Naive B cell (primary cell): ENCODE data around the gene ZNF860. TPM values are rescaled to one million over a fixed set of nuclear protein-coding genes. Genes with fewer than 3 reads are reported as not detected.
"Not testable (repeated sequence)": the region's sequence is repeated elsewhere in the genome, so short reads cannot be mapped to it uniquely, and the experiment has no call there.

Experiments
- ATAC-seq, 2 donors: fragments of 150-1000 bp; cut with Tn5 transposase; 2 replicates each; pipeline ENCODE4 v1.10.0; 2021; ENCODE audit warnings: low read depth in 2 of 2, mild to moderate bottlenecking in 2 of 2, moderate library complexity in 2 of 2
- DNase-seq: peaks from one replicate; pipeline ENCODE4 v3.0.0; 2022
- H3K27ac Mint-ChIP-seq, 6 donors: one replicate each; pipeline ENCODE4 v1.8.0; 2020 to 2022; ENCODE audit warnings: mild to moderate bottlenecking in 6 of 6, mixed read lengths in 6 of 6, moderate library complexity in 5 of 6, inconsistent platforms in 2 of 6
- H3K27me3 Mint-ChIP-seq, 3 donors: one replicate each; pipeline ENCODE4 v1.8.0; 2021 to 2022; ENCODE audit warnings: mixed read lengths in 3 of 3, mild to moderate bottlenecking in 1 of 3
- H3K36me3 Mint-ChIP-seq, 2 donors: one replicate each; pipeline ENCODE4 v1.8.0; 2020 to 2022; ENCODE audit warnings: mixed read lengths in 2 of 2, inconsistent platforms in 1 of 2, mild to moderate bottlenecking in 1 of 2
- H3K4me1 Mint-ChIP-seq, 3 donors: one replicate each; pipeline ENCODE4 v1.8.0; 2020 to 2022; ENCODE audit warnings: mixed read lengths in 3 of 3, inconsistent platforms in 1 of 3, mild to moderate bottlenecking in 1 of 3, moderate library complexity in 1 of 3
- H3K4me3 Mint-ChIP-seq, 8 donors: one replicate each; pipeline ENCODE4 v1.8.0; 2020 to 2022; ENCODE audit warnings: mild to moderate bottlenecking in 8 of 8, mixed read lengths in 8 of 8, moderate library complexity in 8 of 8, inconsistent platforms in 2 of 8
- H3K9me3 Mint-ChIP-seq, 7 donors: one replicate each; pipeline ENCODE4 v1.8.0; 2020 to 2022; ENCODE audit warnings: mixed read lengths in 7 of 7, mild to moderate bottlenecking in 5 of 7, inconsistent platforms in 2 of 7, moderate library complexity in 1 of 7
- polyA plus RNA-seq, 6 donors: library from polyadenylated mRNA; unstranded; fragments of 300-500 nt; fragmentation: Illumina TruSeq; gene quantifications; one replicate each; pipeline ENCODE4 v1.2.3, GENCODE V29; 2021; ENCODE audit warnings: low read depth in 6 of 6

ZNF860 gene
- polyA plus RNA-seq, 6 donors from 2014 or later = 9.1 to 32.2 (median 12.2) TPM

GRCh38 chr3:32004113-32004765, 22.7 kb downstream of the ZNF860 start:
- no peaks in the 10 kb centered on the region for H3K27me3 Mint-ChIP-seq
- H3K36me3 Mint-ChIP-seq = peaks cover 0 to 7% of the 10 kb centered on the region in 2 donors
- peaks cover 46 to 56% (median 50%) of the 10 kb centered on the region in 3 donors for H3K4me1 Mint-ChIP-seq

DNA sequence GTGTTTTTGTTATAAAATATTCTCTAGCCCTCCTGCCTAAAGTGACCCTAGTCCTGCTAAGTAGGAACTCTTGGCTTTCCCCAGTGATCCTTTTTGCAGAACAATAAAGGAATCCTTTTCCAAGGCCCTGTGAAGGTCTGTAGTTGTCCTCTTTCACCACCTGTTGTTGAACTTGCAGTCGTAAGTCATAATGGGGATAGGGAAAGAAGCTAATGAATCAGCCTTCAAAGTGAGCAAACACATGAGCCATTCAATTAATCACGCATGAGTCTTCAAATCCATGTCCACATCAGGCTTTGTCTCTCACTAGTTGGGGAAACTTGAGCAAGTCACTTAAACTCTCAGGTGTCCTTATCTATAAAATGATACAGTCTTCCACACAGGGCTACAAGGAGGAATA, 27.6 kb downstream of the ZNF860 start:
- peaks cover 24 to 41% (median 33%) of the 10 kb centered on the region in 3 donors for H3K4me1 Mint-ChIP-seq
- peak overlapping the region in 2 of 6 donors; percentile 51 to 59 for H3K27ac Mint-ChIP-seq
- H3K9me3 Mint-ChIP-seq = peaks cover 0 to 21% (median 8%) of the 10 kb centered on the region in 7 donors
- no peaks in the 10 kb centered on the region for H3K27me3 Mint-ChIP-seq
- H3K36me3 Mint-ChIP-seq = peaks cover 0 to 7% of the 10 kb centered on the region in 2 donors
- no peak overlapping the region for H3K4me3 Mint-ChIP-seq
- no peak for ATAC-seq
- DNase-seq = no peak

More at GRCh38 chr3:32004113-32004765, 22.7 kb downstream of the ZNF860 start:
- no peak for ATAC-seq
- DNase-seq = no peak
- Mint-ChIP-seq H3K9me3 (no peaks in the 10 kb centered on the region), H3K4me3 (peak overlapping the region in 1 of 8 donors; percentile 61), H3K27ac (peak overlapping the region in 4 of 6 donors; percentile 5 to 77 (median 14))

DNA sequence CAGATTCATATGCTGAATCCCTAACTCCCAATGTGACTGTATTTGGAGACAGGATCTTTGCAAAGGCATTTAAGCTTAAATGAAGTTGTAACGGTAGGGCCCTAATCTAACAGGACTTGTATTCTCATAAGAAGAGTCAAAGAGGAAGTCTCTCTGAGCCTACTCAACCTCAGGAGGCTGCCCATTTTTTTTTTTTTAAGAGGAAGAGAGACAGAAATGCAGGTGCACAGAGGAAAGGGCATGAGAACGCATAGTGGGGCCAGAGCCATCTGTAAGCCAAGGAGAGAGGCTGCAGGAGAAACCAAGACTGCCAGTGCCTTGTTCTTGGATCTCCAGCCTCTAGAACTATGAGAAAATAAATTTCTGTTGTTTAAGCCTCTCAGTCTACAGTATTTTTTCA, 28.4 kb downstream of the ZNF860 start:
- ATAC-seq = peak; percentile 100
- peak; percentile 59 for DNase-seq
- H3K27ac Mint-ChIP-seq = peak overlapping the region; percentile 27 to 84 (median 61)

DNA sequence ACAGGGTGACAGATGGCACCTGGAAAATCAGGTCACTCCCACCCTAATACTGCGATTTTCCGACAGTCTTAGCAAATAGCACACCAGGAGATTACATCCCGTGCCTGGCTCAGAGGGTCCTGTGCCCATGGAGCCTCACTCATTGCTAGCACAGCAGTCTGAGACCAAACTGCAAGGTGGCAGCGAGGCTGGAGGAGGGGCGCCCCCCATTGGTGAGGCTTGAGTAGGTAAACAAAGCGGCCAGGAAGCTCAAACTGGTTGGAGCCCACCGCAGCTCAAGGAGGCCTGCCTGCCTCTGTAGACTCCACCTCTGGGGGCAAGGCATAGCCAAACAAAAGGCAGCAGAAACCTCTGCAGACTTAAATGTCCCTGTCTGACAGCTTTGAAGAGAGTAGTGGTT, 29.1 kb downstream of the ZNF860 start:
- Mint-ChIP-seq H3K27ac (peak overlapping the region in 1 of 6 donors; percentile 73), H3K4me1 (peaks cover 13 to 31% (median 28%) of the 10 kb centered on the region in 3 donors), H3K9me3 (peaks cover 0 to 26% (median 10%) of the 10 kb centered on the region in 7 donors)
- not testable (repeated sequence) for ATAC-seq, DNase-seq, H3K36me3 Mint-ChIP-seq, H3K4me3 Mint-ChIP-seq, H3K27me3 Mint-ChIP-seq

More for the DNA sequence above, 28.4 kb downstream of the ZNF860 start:
- Mint-ChIP-seq H3K27me3 (no peaks in the 10 kb centered on the region), H3K9me3 (peaks cover 0 to 24% (median 8%) of the 10 kb centered on the region in 7 donors), H3K4me1 (peaks cover 18 to 33% (median 31%) of the 10 kb centered on the region in 3 donors), H3K4me3 (peak overlapping the region in 7 of 8 donors; percentile 21 to 72 (median 60)), H3K36me3 (peaks cover 0 to 7% of the 10 kb centered on the region in 2 donors)

GRCh38 chr3:32015638-32016037, 34.1 kb downstream of the ZNF860 start:
- H3K4me1 Mint-ChIP-seq = peaks cover 6 to 19% (median 16%) of the 10 kb centered on the region in 3 donors
- not testable (repeated sequence) for DNase-seq, ATAC-seq, H3K4me3 Mint-ChIP-seq, H3K36me3 Mint-ChIP-seq, H3K27me3 Mint-ChIP-seq, H3K27ac Mint-ChIP-seq
- peaks cover 0 to 24% (median 8%) of the 10 kb centered on the region in 7 donors for H3K9me3 Mint-ChIP-seq

- no peaks in the 10 kb centered on the region for H3K27me3 Mint-ChIP-seq
- peaks cover 3 to 16% (median 15%) of the 10 kb centered on the region in 3 donors for H3K4me1 Mint-ChIP-seq
- no peak overlapping the region for H3K4me3 Mint-ChIP-seq
- peak overlapping the region in 2 of 6 donors; percentile 30 to 36 for H3K27ac Mint-ChIP-seq
- H3K9me3 Mint-ChIP-seq = peaks cover 0 to 18% (median 8%) of the 10 kb centered on the region in 7 donors
- DNase-seq (no peak), ATAC-seq (no peak)
- H3K36me3 Mint-ChIP-seq = no peaks in the 10 kb centered on the region
Observed at GRCh38 chr3:32017286-32017685, 35.7 kb downstream of the ZNF860 start.

DNA sequence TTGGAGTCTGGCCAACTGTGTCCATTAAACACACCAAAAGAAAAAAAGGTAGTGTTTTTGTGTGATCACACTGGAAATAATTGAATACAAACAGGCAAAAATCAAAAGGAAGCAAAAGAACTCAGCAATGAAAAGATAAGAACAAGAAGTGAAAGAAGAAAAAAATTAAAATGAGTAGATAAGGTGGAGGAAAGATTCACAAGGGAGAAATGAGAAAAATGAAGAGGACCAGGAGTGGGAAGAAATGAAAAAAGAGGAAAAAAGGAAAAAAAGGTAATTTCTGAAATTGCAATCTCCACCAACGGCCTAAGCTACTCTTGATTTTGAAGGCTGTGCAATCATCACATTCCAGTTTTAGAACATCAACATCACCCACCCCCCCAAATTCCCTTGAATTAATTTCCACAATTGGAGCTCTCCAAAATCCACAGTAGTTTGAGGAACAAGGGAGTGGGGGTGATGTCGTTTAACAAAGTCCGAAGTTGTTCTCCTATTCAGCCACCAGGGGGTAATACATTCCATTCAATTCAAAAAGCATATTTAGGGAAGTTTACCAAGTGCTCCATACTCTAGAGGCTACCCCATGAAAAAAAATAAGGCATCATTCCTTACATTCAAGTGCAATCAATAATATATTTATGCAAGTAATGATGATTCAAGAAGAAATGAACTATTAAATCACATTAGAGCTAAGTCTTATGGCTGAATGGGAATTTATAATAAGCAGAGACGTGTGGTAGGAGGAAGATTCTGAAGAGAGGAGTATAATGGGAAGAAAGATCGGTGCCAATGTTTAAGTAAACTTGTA, 37.4 kb downstream of the ZNF860 start:
- no peaks in the 10 kb centered on the region for H3K27me3 Mint-ChIP-seq
- DNase-seq (peak; percentile 15), ATAC-seq (peak in 1 of 2 donors; percentile 47)
- no peaks in the 10 kb centered on the region for H3K36me3 Mint-ChIP-seq
- H3K9me3 Mint-ChIP-seq = peaks cover 0 to 8% (median 2%) of the 10 kb centered on the region in 7 donors
- H3K27ac Mint-ChIP-seq = peak overlapping the region in 2 of 6 donors; percentile 4 to 61
- H3K4me3 Mint-ChIP-seq = peak overlapping the region in 2 of 8 donors; percentile 48 to 79
- H3K4me1 Mint-ChIP-seq = peaks cover 3 to 16% (median 15%) of the 10 kb centered on the region in 3 donors

GRCh38 chr3:32021155-32021554, 39.6 kb downstream of the ZNF860 start:
- ATAC-seq = no peak
- Mint-ChIP-seq H3K36me3 (no peaks in the 10 kb centered on the region), H3K27ac (no peak overlapping the region), H3K4me1 (peaks cover 12 to 24% (median 23%) of the 10 kb centered on the region in 3 donors), H3K9me3 (no peaks in the 10 kb centered on the region), H3K27me3 (no peaks in the 10 kb centered on the region), H3K4me3 (no peak overlapping the region)
- no peak for DNase-seq

DNA sequence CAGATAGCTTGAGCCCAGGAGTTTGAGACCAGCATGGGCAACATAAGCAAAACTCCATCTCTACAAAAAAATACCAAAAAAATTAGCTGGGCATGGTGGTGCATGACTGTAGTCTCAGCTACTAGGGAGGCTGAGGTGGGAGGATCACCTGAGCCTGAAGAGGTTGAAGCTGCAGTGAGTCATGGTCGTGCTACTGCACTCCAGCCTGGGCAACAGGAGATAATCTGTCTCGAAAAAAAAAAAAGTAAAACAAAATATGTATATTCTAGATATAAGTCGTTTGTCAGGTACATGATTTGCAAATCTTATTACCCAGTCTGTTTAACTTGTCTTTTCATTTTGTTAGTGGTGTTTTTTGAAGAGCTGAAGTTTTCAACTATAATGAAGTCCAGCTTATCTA, 40.2 kb downstream of the ZNF860 start:
- H3K27ac Mint-ChIP-seq = no peak overlapping the region
- H3K27me3 Mint-ChIP-seq = no peaks in the 10 kb centered on the region
- H3K36me3 Mint-ChIP-seq = no peaks in the 10 kb centered on the region
- ATAC-seq (no peak), DNase-seq (no peak)
- H3K4me3 Mint-ChIP-seq = no peak overlapping the region
- H3K9me3 Mint-ChIP-seq = no peaks in the 10 kb centered on the region
- peaks cover 18 to 30% (median 29%) of the 10 kb centered on the region in 3 donors for H3K4me1 Mint-ChIP-seq

GRCh38 chr3:32022947-32023346, 41.4 kb downstream of the ZNF860 start:
- no peaks in the 10 kb centered on the region for H3K27me3 Mint-ChIP-seq
- no peak for ATAC-seq
- H3K27ac Mint-ChIP-seq = peak overlapping the region in 1 of 6 donors; percentile 44

DNA sequence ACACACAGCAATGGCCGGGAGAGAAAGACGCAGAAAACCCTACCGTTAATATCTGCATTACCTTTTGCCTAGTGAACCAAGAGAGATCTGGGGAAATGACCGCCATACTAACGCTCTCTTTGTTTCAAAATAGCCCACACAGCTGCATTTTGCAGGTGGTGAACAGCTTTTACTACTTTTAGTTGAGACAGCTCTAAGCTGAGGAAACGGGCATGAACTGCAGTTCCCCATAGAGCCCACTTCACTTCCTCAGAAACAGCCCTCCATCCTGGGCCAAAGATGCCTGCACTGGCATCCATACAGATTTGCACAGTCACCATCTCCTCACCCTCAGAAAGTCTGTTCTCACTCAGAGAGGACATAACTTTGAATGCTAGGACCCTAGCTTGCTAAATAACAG, 45.0 kb downstream of the ZNF860 start:
- ATAC-seq = peak; percentile 84 to 93
- peak overlapping the region in 6 of 8 donors; percentile 26 to 73 (median 56) for H3K4me3 Mint-ChIP-seq

More at GRCh38 chr3:32022947-32023346, 41.4 kb downstream of the ZNF860 start:
- H3K9me3 Mint-ChIP-seq = no peaks in the 10 kb centered on the region
- H3K4me3 Mint-ChIP-seq = no peak overlapping the region
- peaks cover 22 to 39% (median 34%) of the 10 kb centered on the region in 3 donors for H3K4me1 Mint-ChIP-seq
- no peak for DNase-seq
- H3K36me3 Mint-ChIP-seq = no peaks in the 10 kb centered on the region

DNA sequence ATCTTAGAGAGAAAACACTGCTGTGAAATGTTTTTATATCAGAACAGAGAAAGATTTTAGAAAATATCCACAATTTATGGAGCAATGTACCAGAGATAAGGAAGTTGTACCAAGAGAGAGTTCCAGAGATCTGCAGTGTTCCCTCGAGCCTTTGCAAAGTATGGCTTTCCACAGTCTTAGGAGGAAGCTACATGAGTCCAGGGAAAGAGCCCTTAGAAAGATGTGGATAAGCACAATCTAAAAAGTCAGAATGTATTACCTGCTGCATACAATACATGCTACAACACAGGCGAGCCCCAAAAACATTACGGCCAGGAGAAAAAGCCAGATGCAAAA, 56.4 kb downstream of the ZNF860 start:
- Mint-ChIP-seq H3K4me1 (peaks cover 8 to 19% (median 17%) of the 10 kb centered on the region in 3 donors), H3K36me3 (peaks cover 0 to 12% of the 10 kb centered on the region in 2 donors), H3K27me3 (no peaks in the 10 kb centered on the region), H3K4me3 (no peak overlapping the region), H3K27ac (peak overlapping the region in 1 of 6 donors; percentile 29), H3K9me3 (peaks cover 5 to 18% (median 12%) of the 10 kb centered on the region in 7 donors)
- DNase-seq = no peak
- ATAC-seq = no peak

More for the DNA sequence above, 45.0 kb downstream of the ZNF860 start:
- peak; percentile 31 for DNase-seq
- Mint-ChIP-seq H3K36me3 (no peaks in the 10 kb centered on the region), H3K27me3 (no peaks in the 10 kb centered on the region), H3K9me3 (no peaks in the 10 kb centered on the region), H3K27ac (peak overlapping the region in 4 of 6 donors; percentile 28 to 54 (median 44)), H3K4me1 (peaks cover 19 to 33% (median 22%) of the 10 kb centered on the region in 3 donors)

DNA sequence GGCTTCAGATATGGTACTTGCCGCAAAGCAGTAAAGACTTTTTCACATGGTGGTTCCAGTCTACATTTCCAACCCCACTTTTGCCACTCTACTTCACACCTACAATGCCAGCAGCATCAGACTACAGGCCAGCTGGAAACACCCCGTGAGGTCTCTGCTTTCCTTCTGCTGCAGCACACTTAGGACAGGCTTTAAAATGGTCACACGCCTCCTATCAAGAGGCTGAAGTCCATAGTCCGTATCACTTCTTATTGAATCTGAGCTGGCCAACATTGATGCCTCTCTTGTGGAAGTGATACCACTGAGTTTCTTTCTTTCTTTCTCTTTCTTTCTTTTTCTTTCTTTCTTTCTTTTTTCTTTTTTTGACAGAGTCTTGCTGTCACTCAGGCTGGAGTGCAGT, 59.8 kb downstream of the ZNF860 start:
- Mint-ChIP-seq H3K4me1 (peaks cover 8 to 16% (median 13%) of the 10 kb centered on the region in 3 donors), H3K27me3 (no peaks in the 10 kb centered on the region), H3K9me3 (peaks cover 5 to 26% (median 14%) of the 10 kb centered on the region in 7 donors), H3K36me3 (peaks cover 0 to 12% of the 10 kb centered on the region in 2 donors), H3K4me3 (no peak overlapping the region), H3K27ac (no peak overlapping the region)
- ATAC-seq (no peak), DNase-seq (no peak)
